Measurements from ENCODE around the gene TRPV5.

Gene TRPV5

GRCh38 chr7:142927949-142928348 lies 5.6 kb downstream of the TRPV5 start:
- H3K4me3 ChIP-seq (ENCODE audit: low read depth, low read length) = no peak overlapping the region
- ChIA-PET POLR2A (no interaction called here), CTCF (no interaction called here)
- no peak for DNase-seq (ENCODE audit: low read depth, low spot score)
- TF ChIP-seq CTCF (IDR thresholded peaks at IDR 0.05; ENCODE audit: insufficient read depth, low read length, missing control alignments) = no peak

DNA sequence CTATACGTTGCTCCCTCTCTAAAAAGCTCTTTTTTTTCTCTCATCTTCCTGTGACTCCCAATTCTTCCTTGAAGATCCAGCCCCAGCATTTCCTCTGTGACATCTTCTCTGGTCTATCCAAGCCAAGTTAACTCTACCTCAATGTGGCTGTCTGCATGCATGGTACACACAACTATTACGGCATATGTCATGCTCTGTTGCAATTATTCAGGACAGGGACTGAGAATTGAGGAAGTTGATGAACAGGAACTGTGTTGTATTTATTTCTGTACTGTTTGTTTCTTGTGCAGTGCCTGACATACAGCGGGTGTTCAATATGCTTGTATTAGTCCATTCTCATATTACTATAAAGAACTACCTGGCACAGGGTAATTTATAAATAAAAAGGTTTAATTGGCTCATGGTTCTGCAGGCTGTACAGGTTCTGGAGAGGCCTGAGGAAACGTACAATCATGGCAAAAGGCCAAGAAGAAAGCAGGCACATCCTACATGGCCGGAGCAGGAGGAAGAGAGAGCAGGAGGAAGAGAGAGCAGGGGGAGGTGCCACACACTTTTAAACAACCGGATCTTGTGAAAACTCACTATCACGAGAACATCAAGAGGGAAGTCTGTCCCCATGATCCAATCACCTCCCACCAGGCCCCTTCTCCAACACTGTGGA lies 6.3 kb downstream of the TRPV5 start:
- no peak for DNase-seq (ENCODE audit: low read depth, low spot score)
- no peak for TF ChIP-seq CTCF (IDR thresholded peaks at IDR 0.05; ENCODE audit: insufficient read depth, low read length, missing control alignments)
- ChIA-PET CTCF (no interaction called here), POLR2A (no interaction called here)
- no peak overlapping the region for H3K4me3 ChIP-seq (ENCODE audit: low read depth, low read length)

GRCh38 chr7:142925413-142925812 lies 8.1 kb downstream of the TRPV5 start:
- no peak for DNase-seq (ENCODE audit: low read depth, low spot score)
- CTCF ChIA-PET = no interaction called here
- no peak for TF ChIP-seq CTCF (IDR thresholded peaks at IDR 0.05; ENCODE audit: insufficient read depth, low read length, missing control alignments)
- POLR2A ChIA-PET = no interaction called here
- no peak overlapping the region for H3K4me3 ChIP-seq (ENCODE audit: low read depth, low read length)

DNA sequence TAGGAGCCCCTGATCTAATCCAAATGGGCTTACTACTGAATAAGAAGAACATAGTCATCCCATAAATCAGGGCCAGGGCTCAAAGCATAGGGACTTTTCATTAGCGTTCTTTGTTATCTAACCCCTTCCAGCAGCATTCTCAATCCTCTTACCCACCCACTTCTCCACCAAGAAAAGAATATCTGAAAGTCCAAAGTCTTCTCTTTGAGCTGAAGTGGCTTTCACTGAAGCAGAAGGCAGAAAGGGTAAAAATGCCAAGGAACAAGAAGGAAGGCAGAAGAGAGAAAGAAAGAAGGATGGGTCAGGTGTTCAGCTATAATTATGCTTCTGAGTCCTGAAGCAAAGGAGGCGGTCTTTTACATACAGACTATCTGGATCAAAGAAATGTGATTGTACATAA lies 10.2 kb downstream of the TRPV5 start:
- H3K4me3 ChIP-seq (ENCODE audit: low read depth, low read length) = no peak overlapping the region
- no peak for DNase-seq (ENCODE audit: low read depth, low spot score)
- POLR2A ChIA-PET = no interaction called here
- TF ChIP-seq CTCF (IDR thresholded peaks at IDR 0.05; ENCODE audit: insufficient read depth, low read length, missing control alignments) = no peak
- CTCF ChIA-PET = no interaction called here

DNA sequence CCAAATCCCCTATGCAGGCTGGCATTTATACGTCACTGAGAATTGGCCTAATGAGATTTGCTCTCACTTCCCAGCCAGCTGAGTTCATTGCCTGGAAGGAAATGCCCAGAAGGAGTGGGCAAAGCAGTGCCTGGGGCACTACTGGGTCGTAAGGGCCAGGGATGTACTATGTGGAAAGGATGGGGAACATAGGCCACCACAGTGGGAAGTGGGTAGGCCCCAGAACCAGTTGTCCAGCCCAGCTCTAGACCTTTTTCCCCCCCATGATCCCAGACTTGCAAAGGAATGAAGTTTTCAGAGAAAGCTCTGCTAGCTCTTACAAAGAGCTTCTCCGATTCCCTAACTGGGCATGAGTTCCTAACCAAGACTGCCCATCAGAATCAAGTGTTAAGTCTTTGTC lies 13.9 kb downstream of the TRPV5 start:
- no peak for DNase-seq (ENCODE audit: low read depth, low spot score)
- ChIA-PET CTCF (no interaction called here), POLR2A (no interaction called here)
- H3K4me3 ChIP-seq (ENCODE audit: low read depth, low read length) = no peak overlapping the region
- TF ChIP-seq CTCF (IDR thresholded peaks at IDR 0.05; ENCODE audit: insufficient read depth, low read length, missing control alignments) = no peak

DNA sequence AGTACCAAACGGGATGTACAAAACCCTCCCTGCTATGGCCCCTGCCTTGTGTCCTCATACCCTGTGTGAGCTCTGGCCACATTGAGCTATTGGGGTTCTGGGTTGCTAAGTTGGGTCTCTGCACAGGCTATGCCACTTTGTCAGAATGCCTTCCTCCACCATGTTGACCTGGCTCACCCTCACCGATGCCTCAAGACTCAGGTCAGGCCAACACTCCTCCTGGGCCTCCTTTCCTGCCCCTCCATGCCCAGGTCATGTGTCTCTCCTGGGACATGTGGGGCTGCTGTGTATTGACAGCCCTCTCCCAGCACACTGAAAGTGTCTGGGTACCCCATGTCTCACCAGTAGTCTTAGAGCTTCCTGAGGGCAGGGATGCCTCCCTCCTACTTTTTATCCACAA lies 14.6 kb downstream of the TRPV5 start:
- CTCF ChIA-PET = no interaction called here
- H3K4me3 ChIP-seq (ENCODE audit: low read depth, low read length) = no peak overlapping the region
- DNase-seq (ENCODE audit: low read depth, low spot score) = no peak
- POLR2A ChIA-PET = interaction anchor here (0.6 kb wide), 1 partner anchor 15 kb away, joined by 3 read pairs; no protein-coding TSS in a partner anchor
- TF ChIP-seq CTCF (IDR thresholded peaks at IDR 0.05; ENCODE audit: insufficient read depth, low read length, missing control alignments) = no peak

All from AG04449 (cell line).